SK-MEL-5 (cell line): Measurements from ENCODE around the gene KIF3B. TPM values are rescaled to one million over a fixed set of nuclear protein-coding genes. Genes with fewer than 3 reads are reported as not detected.
"Not testable (repeated sequence)": the region's sequence is repeated elsewhere in the genome, so short reads cannot be mapped to it uniquely, and the experiment has no call there.

ENCODE experiments used
- DNase-seq: peaks from one replicate; pipeline ENCODE4 v3.0.0-alpha.2; 2016; ENCODE audit warnings: low read depth, low spot score
- in situ Hi-C: cut with HindIII; loops from 2 replicates; pipeline ENCODE4 v1.10.0; 2016; ENCODE audit warnings: low sequenced_read_pairs, high pct_unique_total_duplicates, low pct_unique_long_range_greater_than_20kb
- total RNA-seq: library from RNA; depleted of rRNA; stranded (reverse); fragments of >200 nt; shearing (Covaris generic); gene quantifications from 2 replicates; pipeline ENCODE4 v1.2.3, GENCODE V29; 2014

The KIF3B gene
- total RNA-seq, 1 experiment from 2014 or later, result 22.1 TPM

DNA sequence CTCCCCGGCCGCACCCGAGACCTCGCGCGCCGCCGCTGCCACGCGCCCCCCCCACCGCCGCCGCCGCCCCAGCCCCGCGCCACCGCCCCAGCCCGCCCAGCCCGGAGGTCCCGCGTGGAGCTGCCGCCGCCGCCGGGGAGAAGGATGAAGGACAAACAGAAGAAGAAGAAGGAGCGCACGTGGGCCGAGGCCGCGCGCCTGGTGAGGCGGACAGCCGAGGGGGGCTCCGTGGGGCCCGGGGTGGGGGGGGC, 81.1 kb downstream of the KIF3B start:
- in situ Hi-C loops, result no loop called here
- DNase-seq, result no peak

- peak; percentile 64 for DNase-seq
- in situ Hi-C loops, result no loop called here
Measured at GRCh38 chr20:32358883-32359632, 81.6 kb downstream of the KIF3B start.

DNA sequence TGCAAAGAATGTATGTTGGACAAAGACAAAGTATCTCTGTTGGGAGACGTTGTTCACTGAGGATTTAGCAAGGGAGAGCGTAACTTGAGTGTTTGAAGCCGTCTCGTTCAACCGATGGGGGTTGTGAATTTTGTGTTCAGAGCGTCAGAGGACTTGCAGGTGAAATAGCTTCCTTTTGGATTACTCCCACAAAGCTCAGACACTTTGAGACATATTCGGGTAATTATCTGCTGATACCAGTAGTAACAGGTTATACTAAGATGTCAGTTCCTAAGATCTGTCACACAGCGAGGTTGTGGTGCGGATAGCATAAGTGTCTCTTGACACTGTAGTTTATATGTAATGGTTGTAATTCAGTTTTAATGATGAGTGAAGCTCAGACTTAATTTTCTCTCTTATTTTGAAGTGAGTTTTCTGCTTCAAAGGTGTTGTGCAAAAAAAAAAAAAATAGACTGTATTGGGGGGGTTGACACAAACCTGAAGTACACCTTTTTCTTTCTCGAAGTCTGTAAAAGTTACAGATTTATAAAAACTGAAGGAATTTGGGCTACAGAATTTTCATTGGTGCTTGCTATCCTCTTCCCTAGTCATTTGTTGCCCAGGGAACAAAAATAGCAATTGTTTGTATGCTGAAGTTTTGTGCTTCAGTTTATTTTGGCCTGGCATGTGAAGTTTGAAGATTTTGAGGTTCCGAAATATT, 82.3 kb downstream of the KIF3B start:
- no peak for DNase-seq
- in situ Hi-C loops, result no loop called here

DNA sequence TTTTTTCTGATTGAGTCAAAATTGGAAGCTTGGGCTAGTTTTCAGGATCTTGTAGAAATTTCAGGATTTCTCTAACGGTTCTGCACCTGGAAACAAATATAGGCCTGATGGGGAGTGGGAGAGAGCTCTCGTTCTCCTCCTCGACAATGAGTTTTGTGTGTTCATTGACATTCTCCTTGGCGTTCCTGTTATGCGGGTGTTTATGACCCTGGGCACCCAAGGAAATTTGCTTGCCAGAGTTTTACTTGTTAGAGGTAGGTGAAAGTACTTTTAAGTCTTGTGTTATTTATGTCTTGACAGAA, 82.8 kb downstream of the KIF3B start:
- in situ Hi-C loops, result no loop called here
- no peak for DNase-seq

DNA sequence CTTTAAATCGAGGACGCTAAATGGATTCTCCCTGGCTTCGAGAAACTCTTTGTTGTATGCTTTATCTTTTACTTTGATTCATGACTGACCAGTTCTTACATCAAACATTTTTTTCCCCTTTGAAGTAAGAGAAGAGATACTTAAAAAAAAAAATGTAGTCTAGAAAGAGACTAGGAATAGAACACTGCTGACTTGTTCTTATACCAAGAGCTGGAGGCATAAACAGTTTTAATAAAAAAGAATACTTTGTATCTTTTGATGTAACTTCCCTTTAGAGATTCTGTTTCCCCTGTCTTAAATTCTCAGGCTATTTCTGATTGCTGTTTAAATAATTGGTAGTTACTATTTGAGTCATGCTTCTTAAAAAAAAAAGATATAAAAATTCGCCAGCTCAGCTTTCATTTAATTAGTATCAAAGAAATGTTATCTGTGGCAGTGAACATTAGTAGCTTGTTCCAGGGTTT, 85.5 kb downstream of the KIF3B start:
- in situ Hi-C loops, result no loop called here
- DNase-seq, result peak; percentile 49

DNA sequence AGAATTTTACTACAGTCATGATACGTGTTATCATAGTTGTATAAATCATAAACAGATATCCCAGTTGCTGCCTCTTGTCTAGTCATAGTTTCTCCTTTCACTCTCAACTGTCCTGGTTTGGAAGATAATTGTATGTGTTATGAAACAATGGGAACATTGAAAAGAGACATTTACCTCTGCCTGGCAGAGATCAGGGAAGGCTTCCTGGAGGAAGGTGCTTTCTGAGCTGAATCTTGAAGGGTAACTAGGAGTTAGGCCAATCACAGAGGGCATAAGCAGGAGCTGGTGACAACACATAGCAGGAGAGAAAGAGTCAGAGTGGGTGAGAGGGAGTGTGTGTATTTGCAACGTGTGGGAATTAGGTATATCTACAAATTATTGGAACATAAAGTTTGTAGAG, 86.0 kb downstream of the KIF3B start:
- DNase-seq, result no peak
- in situ Hi-C loops, result no loop called here

DNA sequence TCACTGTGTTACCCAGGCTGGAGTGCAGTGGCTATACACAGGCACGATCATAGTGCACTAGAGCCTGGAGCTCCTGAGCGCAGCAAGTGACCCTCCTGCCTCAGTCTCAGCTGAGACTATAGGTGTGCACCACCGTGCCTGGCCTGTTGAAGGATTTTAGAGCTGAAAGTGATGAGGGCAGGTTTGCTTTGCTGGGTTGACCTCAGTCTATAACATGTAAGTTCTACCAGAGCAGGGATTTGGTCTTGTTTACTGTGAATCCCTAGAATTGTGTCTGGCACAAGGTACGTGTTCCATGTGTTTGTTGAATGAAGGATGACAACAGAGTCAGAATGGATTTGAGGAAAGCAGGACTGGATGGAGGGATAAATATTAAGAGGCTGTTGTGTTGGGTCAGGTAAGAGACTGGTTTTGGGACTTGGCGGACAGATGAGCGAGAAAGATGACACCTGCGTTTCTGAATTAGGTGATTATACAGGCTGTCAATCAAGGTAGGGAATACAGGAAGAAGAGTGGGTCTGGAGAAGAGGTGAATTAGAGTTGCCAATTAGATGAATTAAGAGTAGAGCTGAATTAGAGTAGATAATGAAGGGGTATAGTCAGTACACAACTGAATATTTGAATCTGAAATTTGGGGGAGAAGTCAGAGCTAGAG, 87.2 kb downstream of the KIF3B start:
- no peak for DNase-seq
- in situ Hi-C loops, result no loop called here

- no peak for DNase-seq
- in situ Hi-C loops, result no loop called here
Measured at GRCh38 chr20:32365564-32365963, 88.1 kb downstream of the KIF3B start.

GRCh38 chr20:32366380-32366779, 88.9 kb downstream of the KIF3B start:
- DNase-seq, result no peak
- in situ Hi-C loops, result no loop called here

GRCh38 chr20:32368323-32368722, 90.9 kb downstream of the KIF3B start:
- in situ Hi-C loops, result no loop called here
- DNase-seq, result no peak

GRCh38 chr20:32368925-32369324, 91.5 kb downstream of the KIF3B start:
- DNase-seq, result no peak
- in situ Hi-C loops, result no loop called here

DNA sequence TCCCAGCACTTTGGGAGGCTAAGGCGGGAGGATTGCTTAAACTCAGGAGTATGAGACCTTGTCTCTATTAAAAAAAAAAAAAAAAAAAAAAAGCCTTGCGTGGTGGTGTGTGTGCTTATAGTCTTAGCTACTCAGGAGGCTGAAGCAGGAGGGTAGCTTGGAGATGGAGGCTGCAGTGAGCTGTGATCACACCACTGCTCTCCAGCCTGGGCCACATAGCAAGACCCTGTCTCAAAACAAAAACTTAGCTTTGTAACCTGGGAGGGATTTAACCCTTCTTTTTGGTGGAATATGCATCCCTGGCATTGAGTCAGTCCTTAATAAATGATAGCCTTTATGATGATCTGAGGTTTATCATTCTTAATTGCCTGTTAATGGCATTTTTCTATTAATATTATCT, 93.4 kb downstream of the KIF3B start:
- in situ Hi-C loops, result no loop called here
- DNase-seq, result no peak

DNA sequence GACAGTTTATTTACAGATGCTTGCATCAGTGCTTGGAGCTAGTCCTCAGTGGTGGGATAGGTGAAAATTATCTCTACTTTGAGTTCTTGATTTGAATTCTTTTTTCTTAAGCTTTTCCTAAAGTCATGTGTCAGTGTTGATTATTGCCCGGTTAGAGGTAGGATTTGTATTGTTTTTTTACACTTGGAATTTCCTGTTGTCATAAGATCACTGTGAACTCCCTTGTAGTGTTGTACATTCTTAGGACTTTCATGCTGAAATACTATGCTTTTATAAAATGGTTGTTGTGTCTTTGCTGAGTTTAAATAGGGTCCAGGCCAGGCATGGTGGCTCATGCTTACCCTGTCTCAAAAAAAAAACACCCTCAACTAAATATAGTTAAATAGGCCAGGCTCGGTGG, 101.0 kb downstream of the KIF3B start:
- in situ Hi-C loops, result no loop called here
- no peak for DNase-seq

- DNase-seq, in situ Hi-C loops: not testable (repeated sequence)
Measured at GRCh38 chr20:32380037-32380436, 102.6 kb downstream of the KIF3B start.

GRCh38 chr20:32380745-32381144, 103.3 kb downstream of the KIF3B start:
- in situ Hi-C loops, result no loop called here

DNA sequence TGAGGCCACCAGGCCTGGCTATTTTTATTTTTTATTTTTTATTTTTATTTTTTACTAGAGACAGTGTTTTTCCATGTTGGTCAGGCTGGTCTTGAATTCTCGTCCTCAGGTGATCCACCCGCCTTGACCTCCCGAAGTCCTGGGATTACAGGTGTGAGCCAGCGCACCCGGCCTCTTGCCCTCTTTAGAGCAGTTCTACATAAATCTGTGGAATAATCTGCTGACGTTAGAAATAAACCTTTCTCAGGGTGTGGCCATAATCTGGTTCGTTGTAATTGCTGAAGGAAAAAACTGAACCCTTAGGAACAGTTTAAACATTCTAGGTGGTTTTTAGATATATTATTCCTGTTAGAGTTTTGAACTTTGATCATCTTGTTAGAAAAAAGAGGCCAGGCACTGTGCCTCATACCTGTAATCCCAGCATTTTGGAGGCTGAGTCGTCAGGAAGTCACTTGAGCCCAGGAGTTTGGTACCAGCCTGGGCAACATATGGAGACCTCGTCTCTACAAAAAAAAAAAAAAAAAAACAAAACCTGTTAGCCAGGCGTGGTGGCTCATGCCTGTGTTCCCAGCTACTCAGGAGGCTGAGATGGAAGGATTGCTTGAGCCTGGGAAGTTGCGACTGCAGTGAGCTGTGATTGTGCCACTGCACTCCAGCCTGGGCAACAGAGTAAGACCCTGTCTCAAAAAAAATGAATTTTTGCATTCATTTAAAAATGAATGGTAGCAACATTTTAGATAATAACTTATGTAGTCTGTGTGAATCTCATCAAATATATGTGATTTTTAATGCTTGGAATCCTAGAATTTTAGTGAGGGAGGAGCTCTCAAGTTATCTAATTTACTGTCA, 104.9 kb downstream of the KIF3B start:
- in situ Hi-C loops, result no loop called here
- no peak for DNase-seq

More at GRCh38 chr20:32380745-32381144, 103.3 kb downstream of the KIF3B start:
- no peak for DNase-seq

GRCh38 chr20:32383441-32383840, 106.0 kb downstream of the KIF3B start:
- DNase-seq, in situ Hi-C loops: not testable (repeated sequence)
